Iris pigment epithelial cell (primary cell): ENCODE data around the gene GMFB.
A peak's percentile ranks its signal among the peaks of the same experiment; 100 is the strongest.
"Not testable (repeated sequence)": the region's sequence is repeated elsewhere in the genome, so short reads cannot be mapped to it uniquely, and the experiment has no call there.

ENCODE experiments used
- DNase-seq: peaks from one replicate; pipeline ENCODE4 v3.0.0-alpha.2; 2011; ENCODE audit warnings: low read depth

Gene GMFB

GRCh38 chr14:54458536-54458935 lies 30.2 kb downstream of the GMFB start:
- not testable (repeated sequence) for DNase-seq

DNA sequence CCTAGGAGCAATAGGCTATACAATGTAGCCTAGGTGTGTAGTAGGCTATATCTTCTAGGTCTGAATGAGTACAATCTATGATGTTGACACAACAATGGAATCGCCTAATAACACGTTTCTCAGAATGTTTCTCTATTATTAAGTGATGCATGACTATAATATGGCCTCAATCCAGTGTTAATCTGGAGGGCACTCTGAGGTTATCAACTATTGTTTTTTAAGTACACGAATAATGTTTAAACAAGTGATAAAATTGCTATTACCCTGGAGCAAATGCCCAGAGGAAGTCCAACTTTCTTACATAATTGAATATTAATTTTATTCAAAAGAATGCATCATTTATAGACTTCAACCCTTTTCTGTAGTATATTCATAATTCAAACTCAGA lies 31.2 kb downstream of the GMFB start:
- no peak for DNase-seq

- not testable (repeated sequence) for DNase-seq
Observed at GRCh38 chr14:54456820-54457608, 31.8 kb downstream of the GMFB start.

DNA sequence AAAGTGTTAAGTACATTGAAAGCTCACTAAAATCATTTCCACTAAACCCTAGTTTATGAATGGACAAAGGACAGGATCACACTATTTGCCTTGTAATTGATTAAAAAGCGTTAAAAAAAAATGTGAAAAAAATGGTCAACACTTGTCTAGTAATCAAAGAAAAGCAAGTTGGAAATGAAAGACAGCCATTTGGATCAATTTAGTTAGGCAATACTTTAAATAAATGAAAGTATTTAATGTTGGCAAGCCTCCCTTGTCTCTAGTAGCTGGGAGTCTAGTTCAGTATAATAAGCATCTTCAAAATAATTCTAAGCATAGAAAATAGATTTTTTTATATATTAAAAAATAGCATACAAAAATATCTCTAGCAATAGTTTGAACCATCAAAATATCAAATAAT lies 33.4 kb downstream of the GMFB start:
- no peak for DNase-seq

- peak; percentile 89 for DNase-seq
Observed at GRCh38 chr14:54453990-54454389, 34.8 kb downstream of the GMFB start.

GRCh38 chr14:54453252-54453651 lies 35.5 kb downstream of the GMFB start:
- no peak for DNase-seq

DNA sequence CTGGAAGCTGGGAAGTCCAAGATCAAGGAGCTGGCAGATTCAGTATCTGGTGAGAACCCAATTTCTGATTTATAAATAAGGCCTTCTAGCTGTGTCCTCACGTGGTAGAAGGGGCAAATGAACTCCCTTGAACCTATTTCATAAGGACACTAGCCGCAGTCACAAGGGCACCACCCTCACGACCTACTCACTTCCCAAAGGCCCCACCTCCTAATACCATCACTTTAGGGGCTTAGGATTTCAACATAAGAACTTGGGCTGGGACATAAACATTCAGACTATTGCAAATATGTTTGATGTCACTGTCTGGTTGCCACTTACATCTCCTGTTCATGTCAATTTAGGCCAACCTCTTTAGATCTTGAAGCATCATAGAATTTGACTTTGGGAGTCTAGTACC lies 36.8 kb downstream of the GMFB start:
- no peak for DNase-seq

- no peak for DNase-seq
Observed at GRCh38 chr14:54451121-54451601, 37.6 kb downstream of the GMFB start.

- peak; percentile 65 for DNase-seq
Observed at GRCh38 chr14:54450535-54450934, 38.2 kb downstream of the GMFB start.

- DNase-seq: peak; percentile 83
Observed at GRCh38 chr14:54447231-54447692, 41.5 kb downstream of the GMFB start.

DNA sequence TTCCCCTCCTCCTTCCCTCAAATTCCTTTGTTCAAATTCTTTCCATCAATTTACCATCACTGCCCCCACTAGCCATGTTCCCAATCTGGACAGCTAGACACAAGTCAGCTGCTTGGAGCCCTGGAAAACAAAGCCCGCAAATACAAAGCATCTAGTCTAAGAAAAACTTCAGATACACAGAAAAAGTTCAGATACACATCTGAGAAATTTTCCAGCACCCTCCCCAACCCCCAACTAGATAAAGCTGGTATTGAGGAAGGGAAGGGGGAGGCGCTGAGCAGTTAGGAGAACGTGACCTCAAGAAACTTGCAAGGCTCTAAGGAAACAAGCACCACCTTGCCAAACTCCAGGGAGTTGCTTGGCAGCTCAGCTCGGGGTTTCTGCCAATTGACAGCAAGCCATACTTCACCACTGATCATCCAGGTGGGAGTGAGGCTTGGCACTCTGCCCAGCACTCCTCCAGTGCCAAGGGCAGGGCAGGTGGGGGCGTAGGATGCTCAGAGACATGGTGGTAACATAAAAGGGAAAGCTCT lies 42.6 kb downstream of the GMFB start:
- no peak for DNase-seq

- DNase-seq: no peak
Observed at GRCh38 chr14:54444681-54445080, 44.1 kb downstream of the GMFB start.

DNA sequence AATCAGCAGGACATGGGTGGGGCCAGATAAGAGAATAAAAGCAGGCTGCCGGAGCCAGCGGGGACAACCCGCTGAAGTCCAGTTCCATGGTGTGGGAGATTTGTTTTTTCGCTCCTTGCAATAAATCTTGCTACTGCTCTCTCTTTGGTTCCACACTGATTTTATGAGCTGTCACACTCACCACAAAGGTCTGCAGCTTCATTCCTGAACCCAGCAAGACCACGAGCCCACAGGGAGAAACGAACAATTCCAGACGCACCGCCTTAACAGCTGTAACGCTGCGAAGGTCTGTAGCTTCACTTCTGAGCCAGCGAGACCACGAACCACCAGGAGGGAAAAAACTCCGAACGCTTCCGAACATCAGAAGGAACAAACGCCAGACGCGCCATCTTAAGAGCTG lies 44.8 kb downstream of the GMFB start:
- no peak for DNase-seq

- DNase-seq: not testable (repeated sequence)
Observed at GRCh38 chr14:54442961-54443360, 45.8 kb downstream of the GMFB start.

DNA sequence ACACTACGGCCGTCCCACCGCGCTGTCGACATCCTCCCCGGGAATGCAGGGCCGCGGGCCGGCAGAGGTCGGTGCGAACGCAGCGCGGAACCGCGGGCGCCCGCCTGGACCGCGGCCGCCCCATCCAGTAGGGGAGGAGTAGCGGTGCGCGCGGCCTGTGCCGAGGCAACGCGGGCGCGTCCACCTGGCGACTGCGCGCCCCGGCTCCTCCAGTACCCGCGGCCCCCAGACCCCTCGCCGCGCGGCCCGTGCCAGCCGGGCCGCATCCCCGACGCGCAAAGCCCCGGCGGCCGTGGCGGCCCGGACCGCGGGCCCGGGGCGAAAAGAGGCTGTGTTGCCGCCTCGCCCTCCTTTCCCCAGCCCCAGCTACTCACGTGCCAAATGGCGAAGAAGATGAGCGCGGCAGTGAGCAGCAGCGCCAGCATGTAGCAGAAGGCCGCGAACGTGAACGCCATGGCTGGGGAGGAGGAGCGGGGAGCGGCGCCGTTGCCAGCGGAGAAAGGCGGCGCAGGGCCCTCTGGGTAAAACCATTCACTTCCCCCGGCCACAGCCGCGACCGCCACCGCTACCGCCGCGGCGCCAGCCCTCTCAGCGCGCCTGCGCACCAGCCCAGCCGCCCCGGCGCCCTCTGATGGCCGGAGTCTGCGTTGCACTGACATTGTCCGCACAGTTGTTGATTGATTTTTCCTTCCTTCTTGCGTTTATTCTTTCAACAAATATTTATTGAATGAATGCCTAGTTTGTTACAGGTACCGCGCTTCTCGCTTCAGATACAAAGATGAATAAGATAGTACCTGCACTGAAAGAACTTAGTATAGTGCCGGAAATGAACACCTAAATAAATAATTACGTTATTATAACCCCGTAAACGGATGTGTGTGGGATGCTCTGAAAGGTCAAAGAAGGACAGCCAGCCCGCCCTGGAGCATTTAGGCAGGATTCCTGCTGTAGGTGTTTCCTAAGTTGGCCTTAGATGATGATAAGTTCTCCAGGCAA lies 47.6 kb downstream of the GMFB start, which contains the start of gene CNIH1:
Gene CNIH1 (minus strand): TSS at position 502 of the 996 bp plus-strand sequence. CDS start 47 bp downstream, at position 455.
- peak; percentile 90 for DNase-seq

- DNase-seq: peak; percentile 10
Observed at GRCh38 chr14:54440476-54440872, 48.3 kb downstream of the GMFB start.

DNA sequence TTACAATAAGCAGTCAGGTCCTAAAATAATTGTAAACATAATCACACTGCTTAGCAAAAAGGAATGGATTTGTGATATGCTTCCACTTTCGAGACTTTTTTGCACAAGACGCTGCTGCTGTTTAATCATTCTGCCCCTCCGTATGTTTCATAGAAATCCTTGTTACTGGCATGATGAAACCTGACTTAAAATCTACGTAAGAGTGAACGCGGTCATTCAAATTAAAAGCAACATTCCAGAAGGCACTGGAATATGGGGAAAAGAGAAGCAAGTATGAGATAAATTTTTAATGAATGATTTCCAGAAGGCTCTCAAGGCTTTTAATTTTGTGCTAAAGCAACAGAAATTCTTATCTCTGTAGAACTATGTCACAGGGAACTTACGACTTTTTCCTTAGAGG lies 48.7 kb downstream of the GMFB start:
- peak; percentile 15 for DNase-seq

DNA sequence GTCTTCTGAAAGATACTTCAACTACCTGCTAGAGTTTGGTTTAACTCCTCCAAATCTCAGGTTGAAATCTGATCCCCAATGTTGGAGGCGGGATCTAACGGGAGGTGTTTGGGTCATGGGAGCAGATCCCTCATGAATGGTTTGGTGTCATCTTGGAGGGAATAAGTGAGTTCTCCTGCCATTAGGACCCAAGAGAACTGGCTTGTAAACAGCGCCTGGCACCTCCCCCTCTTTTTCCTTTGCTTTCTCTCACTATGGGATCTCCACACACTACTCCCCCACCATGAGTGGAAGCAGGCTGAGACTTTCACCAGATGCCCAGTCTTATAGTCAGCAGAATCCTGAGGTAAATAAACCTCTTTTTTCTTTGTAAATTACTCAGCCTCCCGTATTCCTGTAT lies 50.1 kb downstream of the GMFB start:
- no peak for DNase-seq

- DNase-seq: not testable (repeated sequence)
Observed at GRCh38 chr14:54437954-54438353, 50.8 kb downstream of the GMFB start.

DNA sequence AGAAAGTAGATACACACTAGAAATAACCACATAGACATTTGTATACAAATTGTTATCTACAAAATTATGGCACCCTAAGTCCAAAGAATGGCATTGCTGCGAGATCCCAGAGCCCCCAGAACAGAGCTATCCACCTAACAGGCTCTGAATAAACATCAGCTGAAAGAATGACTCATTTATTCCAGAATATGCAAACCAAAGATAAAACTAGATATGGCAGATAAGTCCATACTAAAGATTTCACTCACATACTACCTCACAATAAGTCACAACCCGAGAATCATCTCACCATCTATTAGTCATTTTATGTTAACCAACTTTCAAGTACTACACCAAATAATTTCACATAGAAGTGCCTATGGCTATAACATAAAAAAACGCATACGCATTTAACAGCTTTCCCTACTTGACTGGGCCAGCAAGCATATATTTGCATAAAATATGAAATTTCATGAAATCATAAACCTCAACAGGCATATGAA lies 53.2 kb downstream of the GMFB start:
- peak; percentile 91 for DNase-seq

GRCh38 chr14:54428527-54428926 lies 60.3 kb downstream of the GMFB start:
- DNase-seq: no peak

GRCh38 chr14:54427871-54428270 lies 60.9 kb downstream of the GMFB start:
- DNase-seq: no peak
